Measurements from ENCODE around the gene ATRX. TPM values are rescaled to one million over a fixed set of nuclear protein-coding genes. Genes with fewer than 3 reads are reported as not detected.
A peak's percentile ranks its signal among the peaks of the same experiment; 100 is the strongest.
"Not testable (repeated sequence)": the region's sequence is repeated elsewhere in the genome, so short reads cannot be mapped to it uniquely, and the experiment has no call there.

The ATRX gene
- total RNA-seq, 1 experiment from 2014 or later: 48.9 TPM

GRCh38 chrX:77740376-77740905 is 45.6 kb downstream of the ATRX start:
- peak; percentile 9 for DNase-seq (ENCODE audit: low read depth)

GRCh38 chrX:77733342-77733741 is 52.7 kb downstream of the ATRX start:
- DNase-seq (ENCODE audit: low read depth): no peak

GRCh38 chrX:77731821-77732419 is 54.1 kb downstream of the ATRX start:
- no peak for DNase-seq (ENCODE audit: low read depth)

GRCh38 chrX:77726095-77726494 is 59.9 kb downstream of the ATRX start:
- not testable (repeated sequence) for DNase-seq (ENCODE audit: low read depth)

- no peak for DNase-seq (ENCODE audit: low read depth)
Observed at GRCh38 chrX:77723681-77724080, 62.3 kb downstream of the ATRX start.

GRCh38 chrX:77719388-77719787 is 66.6 kb downstream of the ATRX start:
- no peak for DNase-seq (ENCODE audit: low read depth)

- DNase-seq (ENCODE audit: low read depth): no peak
Observed at GRCh38 chrX:77704881-77705280, 81.1 kb downstream of the ATRX start.

- DNase-seq (ENCODE audit: low read depth): no peak
Observed at GRCh38 chrX:77698242-77698641, 87.8 kb downstream of the ATRX start.

- no peak for DNase-seq (ENCODE audit: low read depth)
Observed at GRCh38 chrX:77694491-77694890, 91.5 kb downstream of the ATRX start.

GRCh38 chrX:77693594-77693993 is 92.4 kb downstream of the ATRX start:
- DNase-seq (ENCODE audit: low read depth): no peak

GRCh38 chrX:77691916-77692315 is 94.1 kb downstream of the ATRX start:
- no peak for DNase-seq (ENCODE audit: low read depth)

GRCh38 chrX:77689376-77689775 is 96.6 kb downstream of the ATRX start:
- no peak for DNase-seq (ENCODE audit: low read depth)

- DNase-seq (ENCODE audit: low read depth): not testable (repeated sequence)
Observed at GRCh38 chrX:77685683-77686082, 100.3 kb downstream of the ATRX start.

GRCh38 chrX:77679144-77679543 is 106.9 kb downstream of the ATRX start:
- DNase-seq (ENCODE audit: low read depth): no peak

GRCh38 chrX:77675986-77676385 is 110.0 kb downstream of the ATRX start:
- no peak for DNase-seq (ENCODE audit: low read depth)

- DNase-seq (ENCODE audit: low read depth): peak; percentile 55
Observed at GRCh38 chrX:77668391-77669237, 117.4 kb downstream of the ATRX start.

- DNase-seq (ENCODE audit: low read depth): peak; percentile 6
Observed at GRCh38 chrX:77658886-77659285, 127.1 kb downstream of the ATRX start.

GRCh38 chrX:77652095-77652494 is 133.9 kb downstream of the ATRX start:
- no peak for DNase-seq (ENCODE audit: low read depth)

GRCh38 chrX:77640702-77641101 is 145.3 kb downstream of the ATRX start:
- no peak for DNase-seq (ENCODE audit: low read depth)

GRCh38 chrX:77639820-77640219 is 146.2 kb downstream of the ATRX start:
- DNase-seq (ENCODE audit: low read depth): no peak

- no peak for DNase-seq (ENCODE audit: low read depth)
Observed at GRCh38 chrX:77638397-77638796, 147.6 kb downstream of the ATRX start.

GRCh38 chrX:77635373-77635772 is 150.6 kb downstream of the ATRX start:
- no peak for DNase-seq (ENCODE audit: low read depth)
